WI38 (cell line): Measurements from ENCODE around the gene ICE2.

ENCODE experiments used
- H3K4me3 ChIP-seq: 2 replicates; pipeline ENCODE4 v1.5.1; 2011; ENCODE audit warnings: low read depth, mild to moderate bottlenecking, control low read depth, low read length
- CTCF ChIP-seq: IDR thresholded peaks from 2 replicates; pipeline ENCODE4 v1.5.1; 2012; ENCODE audit warnings: low read depth, mild to moderate bottlenecking, control low read depth, low read length

ICE2 gene

DNA sequence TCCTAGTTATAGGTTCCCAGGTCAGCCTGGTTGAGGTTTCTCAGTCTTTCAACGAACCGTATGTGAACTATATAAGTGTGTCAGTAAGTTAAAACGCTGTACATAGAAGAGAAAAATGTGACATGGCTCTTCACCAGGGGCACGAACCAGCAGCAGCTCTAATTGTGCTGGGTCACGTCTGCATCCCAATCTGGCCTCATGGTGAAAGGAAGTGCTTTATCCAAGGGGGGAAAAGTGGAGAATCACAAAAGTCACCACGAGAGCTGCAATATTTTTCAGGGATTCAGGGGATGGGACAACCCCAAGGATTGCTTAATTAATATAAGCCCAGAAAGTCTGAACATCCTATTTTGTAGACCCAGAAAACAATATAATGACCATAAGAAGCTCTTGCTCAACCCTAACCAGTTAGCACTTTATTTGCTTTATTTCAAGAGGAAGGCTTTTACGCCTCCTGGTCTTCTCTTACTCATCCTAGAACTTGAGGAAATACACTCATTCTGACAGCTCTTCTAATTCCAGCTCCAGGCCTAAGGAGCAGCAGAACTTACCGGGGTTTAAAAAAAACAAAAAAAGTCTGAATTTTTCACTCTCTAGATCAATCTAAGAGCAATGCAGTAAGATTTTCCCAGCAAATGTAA is 97.7 kb downstream of the ICE2 start:
- H3K4me3 ChIP-seq, result no peak overlapping the region
- no peak for TF ChIP-seq CTCF

- H3K4me3 ChIP-seq, result no peak overlapping the region
- no peak for TF ChIP-seq CTCF
These were observed 99.2 kb downstream of the ICE2 start for GRCh38 chr15:60379525-60380274.

DNA sequence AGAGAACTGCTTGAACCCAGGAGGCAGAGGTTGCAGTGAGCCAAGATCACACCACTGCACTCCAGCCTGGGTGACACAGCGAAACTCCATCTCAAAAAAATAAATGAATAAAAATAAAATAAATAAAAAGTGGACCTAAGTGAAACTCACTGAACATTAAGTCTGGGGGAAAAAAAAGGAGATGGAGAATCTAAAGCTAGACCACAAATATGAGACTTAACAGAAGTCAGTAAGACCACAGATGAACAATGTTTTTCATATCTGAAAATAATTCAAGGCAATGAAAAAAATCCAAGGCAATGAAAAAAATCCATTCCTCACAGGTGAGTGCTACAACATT is 99.8 kb downstream of the ICE2 start:
- no peak overlapping the region for H3K4me3 ChIP-seq
- no peak for TF ChIP-seq CTCF

DNA sequence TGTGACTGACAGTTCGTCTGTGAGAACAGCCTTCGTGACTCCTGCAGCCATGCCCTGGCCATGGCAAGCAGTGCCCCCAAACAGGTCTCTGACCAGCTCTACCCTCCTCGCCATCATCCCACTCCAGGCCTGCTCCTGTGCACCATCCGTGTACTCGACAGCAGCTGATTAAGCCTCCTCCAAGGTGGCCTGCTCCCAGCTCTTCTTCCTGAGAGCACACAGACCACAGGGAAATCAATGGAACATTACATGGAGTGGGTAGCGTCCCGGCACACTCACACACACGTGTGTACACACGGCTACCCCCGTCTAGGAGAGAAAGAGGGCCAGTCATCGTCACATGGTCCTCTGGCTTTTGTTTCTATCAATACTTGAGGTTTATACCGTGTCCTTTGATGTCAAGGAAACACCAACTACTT is 102.3 kb downstream of the ICE2 start:
- TF ChIP-seq CTCF, result no peak
- H3K4me3 ChIP-seq, result no peak overlapping the region

GRCh38 chr15:60375306-60375705 is 103.6 kb downstream of the ICE2 start:
- no peak for TF ChIP-seq CTCF
- H3K4me3 ChIP-seq, result no peak overlapping the region

DNA sequence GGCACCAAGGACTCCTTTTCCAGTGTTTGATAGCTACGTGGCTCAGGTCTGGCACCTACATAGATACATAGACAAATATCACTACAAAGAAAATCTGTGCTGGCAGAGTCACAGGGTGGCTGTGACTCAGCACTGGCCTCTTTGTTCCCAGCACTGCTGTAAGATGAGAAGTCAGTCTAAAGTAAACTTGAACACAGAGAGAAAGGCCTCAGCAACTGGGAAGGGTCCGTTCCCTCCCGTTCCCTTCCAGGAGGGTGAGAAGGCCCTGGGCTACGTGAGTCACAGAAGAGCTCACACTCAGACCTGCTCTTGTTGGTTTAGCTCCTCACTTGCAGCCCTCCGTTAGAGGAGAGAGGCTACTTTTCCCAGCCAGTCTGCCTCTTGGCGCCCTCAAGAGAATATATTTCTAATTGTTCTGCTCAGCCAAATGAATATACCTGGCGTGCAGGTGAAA is 104.3 kb downstream of the ICE2 start:
- H3K4me3 ChIP-seq, result no peak overlapping the region
- no peak for TF ChIP-seq CTCF

- no peak for TF ChIP-seq CTCF
- H3K4me3 ChIP-seq, result no peak overlapping the region
These were observed 104.7 kb downstream of the ICE2 start for GRCh38 chr15:60374209-60374608.
